Stimulated activated CD4-positive, alpha-beta T cell treated with anti-CD3 and anti-CD28 coated beads, TNF-alpha, amount 100 ng/mL, for 24 hours (primary cell): ENCODE results near the gene METTL8.
A peak's percentile ranks its signal among the peaks of the same experiment; 100 is the strongest.

Experiments used
- DNase-seq, 3 experiments: peaks; one replicate each; pipeline ENCODE4 v3.0.0-alpha.2; 2020; ENCODE audit warnings: low read depth in 3 of 3

The METTL8 gene, protein sequence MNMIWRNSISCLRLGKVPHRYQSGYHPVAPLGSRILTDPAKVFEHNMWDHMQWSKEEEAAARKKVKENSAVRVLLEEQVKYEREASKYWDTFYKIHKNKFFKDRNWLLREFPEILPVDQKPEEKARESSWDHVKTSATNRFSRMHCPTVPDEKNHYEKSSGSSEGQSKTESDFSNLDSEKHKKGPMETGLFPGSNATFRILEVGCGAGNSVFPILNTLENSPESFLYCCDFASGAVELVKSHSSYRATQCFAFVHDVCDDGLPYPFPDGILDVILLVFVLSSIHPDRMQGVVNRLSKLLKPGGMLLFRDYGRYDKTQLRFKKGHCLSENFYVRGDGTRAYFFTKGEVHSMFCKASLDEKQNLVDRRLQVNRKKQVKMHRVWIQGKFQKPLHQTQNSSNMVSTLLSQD

DNA sequence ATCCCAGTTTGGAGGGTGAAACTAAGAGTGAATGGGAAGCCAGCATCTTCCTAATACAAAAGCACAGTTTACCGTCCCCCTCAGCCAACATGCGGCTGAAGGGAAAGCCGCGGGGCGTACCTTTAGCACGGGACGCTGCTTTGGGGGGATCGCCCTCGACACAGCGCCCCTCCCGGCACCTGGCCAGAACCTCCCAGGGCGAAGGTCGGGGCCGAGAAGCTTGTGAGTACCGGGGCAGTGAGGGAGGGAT, at the start of gene METTL8:
Gene METTL8 (minus strand): TSS at position 228 of the 250 bp plus-strand sequence. CDS start 41,805 bp downstream, outside the sequence.
- no peak for DNase-seq

DNA sequence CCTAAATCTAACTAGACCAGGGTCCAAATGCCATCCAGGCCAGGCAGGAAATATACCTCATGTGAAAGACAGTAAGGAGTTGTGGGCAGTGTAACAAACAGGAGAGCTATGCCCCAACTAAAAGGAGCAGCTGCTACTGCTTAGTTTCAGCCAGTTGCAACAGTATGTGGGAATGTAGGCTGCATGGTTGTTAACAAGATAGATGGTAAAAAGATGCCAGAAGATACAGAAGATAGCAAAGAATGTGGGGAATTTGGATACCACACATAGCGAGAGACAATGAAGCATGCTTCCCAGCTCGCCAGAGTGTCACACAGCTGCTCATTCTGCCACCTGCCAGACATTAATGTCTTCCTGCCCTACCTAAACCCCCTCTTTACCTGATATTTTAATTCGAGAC, 49.1 kb upstream of the METTL8 start:
- no peak for DNase-seq

DNA sequence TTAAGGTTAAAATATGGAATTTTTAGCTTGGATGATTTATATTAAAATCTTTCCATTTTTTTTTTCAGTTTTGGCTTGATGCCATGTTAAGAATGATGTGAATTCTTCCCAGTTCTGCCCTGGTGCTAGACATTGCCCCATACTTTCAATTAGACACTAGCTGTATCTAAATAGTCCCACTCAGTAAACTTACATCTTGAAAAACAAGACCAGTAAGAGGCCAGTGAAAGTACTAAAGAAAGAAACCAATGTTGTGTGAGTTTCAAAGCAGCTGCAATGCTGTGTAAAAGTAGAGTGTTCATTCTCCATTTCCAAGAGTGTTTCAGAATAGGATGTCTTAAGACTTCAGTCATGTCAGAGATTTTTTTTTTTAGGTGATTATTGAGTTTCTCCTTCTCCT, 48.5 kb upstream of the METTL8 start:
- no peak for DNase-seq

DNA sequence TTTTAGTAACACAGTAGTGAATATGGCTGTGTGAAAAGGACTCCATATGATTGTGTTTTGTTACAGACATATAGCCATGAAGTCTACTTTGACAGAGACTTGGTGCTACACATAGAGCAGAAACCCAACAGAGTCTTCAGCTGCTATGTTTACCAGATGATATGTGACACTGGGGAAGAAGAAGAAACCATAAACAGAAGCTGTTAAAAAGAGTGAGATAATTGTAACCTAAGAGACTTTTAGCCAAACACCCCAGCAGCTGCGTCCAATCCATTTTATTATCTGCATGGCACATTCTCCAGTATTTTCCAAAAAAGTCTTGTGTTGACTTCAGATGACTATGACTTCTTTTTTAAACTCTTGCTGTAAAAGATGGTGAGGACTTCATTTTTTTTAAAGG, 47.1 kb upstream of the METTL8 start:
- DNase-seq, result no peak

DNA sequence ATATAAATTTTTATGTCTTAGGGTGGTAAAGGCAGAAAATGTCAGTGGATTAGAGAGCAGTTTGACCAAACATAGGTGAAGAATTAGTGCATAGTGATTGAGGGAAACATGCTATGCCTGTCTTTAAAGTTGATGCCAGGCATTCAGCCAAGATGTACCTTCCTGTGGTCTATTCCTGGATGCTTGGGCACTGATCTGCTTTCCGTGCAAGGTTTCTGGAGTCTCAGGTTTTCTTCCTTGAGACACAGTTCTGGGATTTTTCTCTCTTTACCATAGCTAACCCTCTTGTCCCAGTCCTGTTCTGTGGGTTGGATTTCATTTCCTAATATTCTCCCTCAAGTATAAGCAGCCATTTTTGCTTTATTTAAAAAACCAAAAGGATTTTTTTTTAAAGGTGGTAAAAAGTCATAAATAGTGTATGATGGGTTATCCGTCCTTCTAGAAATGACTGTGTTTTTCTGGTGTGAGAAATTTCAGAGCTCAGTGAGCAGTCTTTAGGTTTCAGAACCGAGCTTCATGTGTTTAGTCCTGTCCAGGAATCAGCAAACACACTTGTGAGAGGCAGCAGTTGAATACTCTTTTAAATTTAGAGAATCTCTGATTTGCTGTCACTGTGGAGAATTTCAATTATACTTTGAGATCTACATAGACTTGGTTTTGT, 45.5 kb upstream of the METTL8 start:
- DNase-seq, result no peak

DNA sequence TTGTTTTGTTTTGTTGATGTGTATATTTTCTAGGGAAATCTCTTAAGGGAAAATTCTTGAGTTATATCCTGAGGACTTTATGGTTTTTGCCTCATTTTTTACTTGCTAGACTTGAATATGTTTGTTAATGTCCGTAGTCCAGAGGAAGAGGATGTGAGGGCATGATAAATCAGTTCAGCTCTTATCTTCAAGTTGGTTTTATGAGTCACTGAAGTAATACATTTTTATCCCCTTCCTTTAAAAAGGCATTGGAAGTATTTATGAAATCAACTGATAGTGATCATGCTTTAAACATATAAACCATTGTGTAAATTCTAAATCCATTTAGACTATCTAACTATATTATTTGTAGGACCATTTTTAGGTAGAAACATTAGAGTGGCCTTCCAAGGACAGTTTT, 44.6 kb upstream of the METTL8 start:
- no peak for DNase-seq

DNA sequence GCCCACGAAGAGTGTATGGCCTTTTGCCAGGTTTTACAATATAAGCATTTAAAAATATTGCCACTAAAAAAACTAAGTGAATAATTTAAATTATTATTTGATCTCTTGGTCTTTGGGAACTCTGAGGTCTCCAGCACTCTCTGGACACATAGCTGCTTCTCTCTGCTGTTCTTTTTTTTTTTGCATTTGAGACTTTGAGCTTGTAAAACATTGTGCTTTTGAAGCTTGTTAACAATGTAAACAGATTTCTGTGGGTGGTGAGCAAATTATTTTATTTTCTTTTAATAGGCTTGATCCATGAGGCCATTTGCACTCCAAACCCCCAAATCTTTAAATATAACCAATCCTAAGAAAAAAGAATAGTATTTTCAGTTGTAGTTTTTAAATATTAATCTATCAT, 42.2 kb upstream of the METTL8 start:
- DNase-seq, result no peak

DNA sequence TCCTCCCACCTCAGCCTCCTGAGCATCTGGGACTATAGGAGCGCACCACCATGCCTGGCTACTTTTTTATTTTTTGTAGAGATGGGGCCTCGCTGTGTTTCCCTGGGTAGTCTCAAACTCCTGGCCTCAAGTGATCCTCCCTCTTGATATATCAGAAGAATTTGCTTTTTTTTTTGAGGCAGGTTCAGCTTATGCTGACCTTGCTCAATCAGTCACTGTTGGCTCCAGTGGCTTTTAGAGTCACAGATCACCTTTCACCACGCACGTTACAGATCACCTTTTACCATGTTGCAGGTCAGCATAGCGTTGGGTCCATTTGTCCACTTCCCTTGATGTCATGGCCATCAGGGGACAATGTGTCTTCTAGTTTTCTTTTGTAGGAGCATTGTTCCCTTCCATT, 36.3 kb upstream of the METTL8 start:
- no peak for DNase-seq

DNA sequence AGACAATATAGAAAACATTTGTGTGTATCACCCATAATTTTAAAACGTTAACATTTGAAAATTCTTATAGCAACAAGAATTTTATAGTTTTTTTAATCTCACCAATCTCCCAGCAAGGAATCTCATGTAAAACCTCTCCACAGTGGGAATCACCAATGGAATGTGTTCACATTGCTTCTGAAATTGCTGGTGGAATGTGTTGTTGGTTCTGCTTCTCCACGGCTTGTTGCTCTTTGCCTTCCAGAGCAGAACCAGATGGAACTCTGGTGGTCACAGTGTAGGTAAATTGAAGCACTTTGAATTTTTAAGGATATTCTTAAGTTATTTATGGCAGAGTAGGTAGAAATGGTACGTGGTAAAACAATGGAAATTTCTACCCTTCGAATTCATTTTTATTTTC, 35.4 kb upstream of the METTL8 start:
- DNase-seq, result no peak

DNA sequence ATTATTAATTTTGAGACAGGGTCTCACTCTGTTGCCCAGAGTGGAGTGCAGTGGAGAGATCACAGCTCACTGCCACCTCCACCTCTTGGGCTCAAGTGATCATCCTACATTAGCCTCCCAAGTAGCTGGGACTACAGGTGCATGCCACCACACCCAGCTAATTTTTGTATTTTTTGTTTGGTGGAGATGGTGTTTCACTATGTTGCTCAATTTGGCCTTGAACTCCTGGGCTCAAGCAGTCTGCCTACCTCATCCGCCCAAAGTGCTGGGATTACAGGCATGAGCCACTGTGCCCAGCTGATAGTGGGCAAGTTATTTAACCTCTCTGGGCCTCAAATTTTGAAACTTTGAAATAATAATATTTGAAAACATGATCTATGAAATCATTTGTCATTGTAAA, 26.7 kb upstream of the METTL8 start:
- no peak for DNase-seq

DNA sequence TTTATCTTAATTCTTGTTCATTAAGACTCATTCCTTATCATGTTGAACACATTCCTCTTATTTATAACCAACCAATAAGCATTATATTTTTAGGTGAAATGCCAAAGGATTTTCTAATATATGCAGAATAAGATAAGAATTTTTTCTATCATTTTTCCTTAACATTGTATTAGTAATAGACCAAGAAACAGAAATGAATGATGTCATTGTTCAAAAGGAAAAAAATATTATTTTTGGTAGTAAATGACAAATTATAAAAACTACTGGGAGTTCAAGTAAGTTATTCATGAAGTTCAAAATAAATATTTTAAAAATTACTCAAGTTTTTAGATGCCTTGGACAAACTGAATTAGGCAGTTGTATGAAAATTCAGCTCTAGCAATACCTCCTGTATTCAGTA, 25.7 kb upstream of the METTL8 start:
- no peak for DNase-seq

DNA sequence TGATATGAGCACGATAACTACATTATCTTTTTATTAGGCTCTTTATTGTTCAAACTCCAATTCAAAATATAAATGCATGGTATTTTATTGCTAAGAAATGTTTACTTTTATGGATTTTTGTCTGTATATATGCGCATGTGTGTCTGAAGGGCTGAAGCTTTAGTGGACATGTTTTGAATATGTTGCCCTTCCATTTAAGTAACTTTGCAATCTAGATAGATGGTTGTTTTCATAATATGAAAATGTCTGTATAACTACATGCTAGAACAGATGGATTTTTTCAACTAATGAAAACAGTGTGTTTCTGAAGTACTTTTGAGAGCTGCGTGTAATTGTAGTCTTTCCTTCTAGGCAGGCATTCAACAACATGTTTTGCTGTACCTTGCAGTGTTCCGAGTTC, 19.0 kb upstream of the METTL8 start:
- DNase-seq, result no peak

DNA sequence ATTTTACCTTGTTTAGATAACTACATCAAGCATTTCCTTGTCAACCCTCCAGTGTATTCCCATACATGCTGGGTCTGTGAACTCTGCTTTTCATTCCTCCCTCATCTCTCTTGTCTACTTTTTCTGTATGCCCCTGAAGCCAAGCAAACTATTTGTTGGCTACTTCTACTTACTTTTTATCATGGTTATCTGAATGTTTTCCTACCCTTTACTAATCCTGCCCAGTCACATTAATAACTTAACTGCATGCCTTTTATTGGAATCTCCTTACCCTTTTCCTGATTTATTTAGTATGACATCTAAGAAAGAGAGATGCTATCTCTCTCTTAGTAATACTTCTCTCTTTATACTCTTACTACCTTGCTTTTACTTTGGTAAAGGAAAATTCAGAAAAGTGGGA, 17.3 kb upstream of the METTL8 start:
- no peak for DNase-seq

DNA sequence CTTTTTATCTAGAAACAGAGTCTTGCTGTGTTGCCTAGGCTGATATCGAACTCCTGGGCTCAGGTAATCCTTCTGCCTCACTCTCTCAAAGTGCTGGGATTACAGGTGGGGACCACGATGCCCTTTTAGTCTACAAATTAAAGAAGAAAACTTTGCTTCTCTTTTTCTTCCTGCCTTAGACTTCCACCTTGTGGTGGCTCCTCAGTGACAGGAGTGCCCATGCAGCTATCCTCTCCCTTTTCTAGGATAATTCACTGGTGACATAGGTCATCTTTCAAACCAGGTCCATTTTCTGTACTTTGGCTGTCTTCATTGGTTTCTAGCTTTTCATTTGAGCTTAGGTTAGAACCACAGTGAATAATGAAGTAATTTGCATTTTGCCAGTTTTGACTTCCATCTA, 13.9 kb upstream of the METTL8 start:
- no peak for DNase-seq

DNA sequence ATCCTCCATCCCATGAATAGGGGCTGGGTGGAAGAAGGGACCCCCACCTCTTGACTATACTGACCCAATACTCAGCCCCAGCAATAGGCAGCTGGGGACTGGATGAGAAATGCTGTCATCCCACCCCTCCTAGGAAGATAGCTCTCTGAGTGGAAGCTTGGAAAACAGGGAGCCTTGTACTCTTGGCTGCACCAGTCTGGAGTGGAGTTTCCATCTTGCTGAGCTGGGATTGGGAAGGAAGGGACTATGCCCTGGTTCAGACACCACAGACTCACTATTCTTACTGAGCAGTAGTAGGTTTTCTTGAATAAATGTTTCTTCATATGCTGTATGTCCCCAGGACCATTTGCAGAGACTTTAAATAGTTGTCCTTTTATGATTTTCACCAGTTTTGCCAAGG, 7.7 kb upstream of the METTL8 start:
- no peak for DNase-seq

DNA sequence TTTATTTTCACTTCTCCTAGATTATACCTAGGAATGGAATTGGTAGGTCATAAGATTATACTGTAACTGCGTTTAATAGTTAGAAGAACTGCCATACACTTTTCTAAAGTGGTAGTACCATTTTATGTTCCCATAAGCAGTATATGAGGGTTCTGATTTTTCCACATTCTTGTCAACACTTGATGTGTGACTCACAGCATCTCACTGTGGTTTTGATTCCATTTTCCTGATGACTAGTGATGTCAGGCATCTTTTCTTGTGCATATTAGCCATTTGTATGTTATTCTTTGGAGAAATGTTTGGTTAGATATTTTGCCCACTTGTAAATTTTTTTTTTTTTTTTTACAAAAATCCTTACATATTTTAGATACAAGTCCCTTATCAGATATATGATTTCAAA, 2.5 kb upstream of the METTL8 start:
- no peak for DNase-seq

DNA sequence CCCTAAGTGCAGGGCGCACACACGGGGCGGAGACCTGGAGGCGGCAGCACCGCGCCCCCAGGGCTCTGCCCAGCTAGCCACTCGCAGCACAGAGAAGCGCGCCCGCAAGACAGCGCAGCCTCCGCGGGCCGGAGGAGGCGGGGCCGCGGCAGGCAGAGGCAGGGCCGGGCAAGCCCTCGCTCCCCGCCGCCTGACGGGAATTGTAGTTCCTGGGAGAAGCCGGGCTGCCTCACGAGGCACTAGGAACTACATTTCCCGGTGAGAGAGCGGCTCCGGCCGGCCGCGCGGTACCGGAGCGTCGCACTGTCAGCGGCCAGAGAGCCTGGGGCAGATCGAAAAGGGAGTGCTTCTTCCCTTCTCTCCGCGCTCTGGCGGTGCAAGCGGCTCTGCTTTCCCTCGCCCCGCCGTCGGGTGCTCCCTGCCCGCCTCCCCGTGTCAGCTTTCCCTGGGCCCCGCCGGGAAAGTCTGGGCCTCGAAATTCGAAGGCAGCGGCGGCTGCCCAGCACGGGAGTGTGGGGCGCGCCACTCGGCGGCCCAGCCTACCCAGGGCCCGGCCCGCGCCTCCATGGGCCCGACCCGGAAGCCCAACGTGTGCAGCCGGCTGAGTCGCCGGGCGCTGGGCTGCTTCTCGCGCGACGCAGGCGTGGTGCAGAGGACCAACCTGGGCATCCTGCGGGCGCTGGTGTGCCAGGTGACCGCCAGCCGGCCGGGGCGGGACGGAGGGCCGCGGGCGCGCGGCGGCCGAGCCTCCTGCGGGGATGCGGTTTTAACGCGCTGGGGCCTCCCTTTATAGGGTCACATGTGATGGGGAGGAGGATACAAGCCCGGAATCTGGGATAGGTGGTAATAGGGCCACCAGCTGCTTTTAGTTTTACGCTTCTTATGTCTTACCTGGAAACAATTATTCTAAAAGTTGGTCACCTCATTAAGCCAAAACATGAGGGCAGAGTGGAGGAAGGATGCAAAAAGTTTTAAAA, 511 bp upstream of the METTL8 start, which contains the start of gene DCAF17:
Gene DCAF17 (plus strand): TSS at position 214 of the 977 bp plus-strand sequence. CDS start 352 bp downstream, at position 566.
- DNase-seq, result peak; percentile 88 to 92 (median 89)

DNA sequence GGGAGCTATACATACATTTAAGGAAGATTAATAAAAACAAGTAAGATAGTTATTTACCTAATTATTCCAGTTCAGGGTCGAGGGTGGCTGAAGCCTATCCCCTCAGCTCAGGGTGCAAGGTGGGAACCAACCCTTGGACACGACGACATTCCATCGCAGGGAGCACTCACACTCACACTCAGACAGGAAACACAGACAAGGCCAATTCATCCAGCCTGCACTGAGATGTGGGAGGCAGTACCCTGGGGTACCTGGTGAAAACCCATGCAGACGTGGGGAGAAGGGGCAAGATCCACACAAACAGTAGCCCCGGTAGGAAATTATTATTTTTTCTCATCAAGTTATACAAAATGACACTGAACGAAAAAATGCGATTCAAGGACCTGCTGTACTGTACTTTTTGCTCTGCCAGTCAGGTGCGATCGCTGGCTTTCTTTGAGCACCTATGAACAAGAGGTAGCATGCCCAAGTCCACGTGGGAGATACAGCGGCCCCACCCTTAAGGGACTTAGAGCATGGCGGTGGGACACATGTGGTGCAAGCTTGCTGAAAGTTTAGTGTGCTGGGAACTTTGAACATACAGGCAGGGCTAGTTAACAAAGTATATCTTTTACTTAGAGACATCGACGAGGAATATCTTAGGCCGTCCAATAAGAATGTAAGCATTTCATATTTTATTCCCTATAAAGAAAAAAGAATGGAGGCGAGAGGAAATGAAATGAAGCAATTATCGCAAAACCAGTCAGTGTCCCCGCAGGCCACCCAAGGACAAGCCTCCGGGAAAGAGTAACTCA, 624 bp downstream of the METTL8 start:
- DNase-seq, result peak in 1 of 3 experiments; percentile 46

DNA sequence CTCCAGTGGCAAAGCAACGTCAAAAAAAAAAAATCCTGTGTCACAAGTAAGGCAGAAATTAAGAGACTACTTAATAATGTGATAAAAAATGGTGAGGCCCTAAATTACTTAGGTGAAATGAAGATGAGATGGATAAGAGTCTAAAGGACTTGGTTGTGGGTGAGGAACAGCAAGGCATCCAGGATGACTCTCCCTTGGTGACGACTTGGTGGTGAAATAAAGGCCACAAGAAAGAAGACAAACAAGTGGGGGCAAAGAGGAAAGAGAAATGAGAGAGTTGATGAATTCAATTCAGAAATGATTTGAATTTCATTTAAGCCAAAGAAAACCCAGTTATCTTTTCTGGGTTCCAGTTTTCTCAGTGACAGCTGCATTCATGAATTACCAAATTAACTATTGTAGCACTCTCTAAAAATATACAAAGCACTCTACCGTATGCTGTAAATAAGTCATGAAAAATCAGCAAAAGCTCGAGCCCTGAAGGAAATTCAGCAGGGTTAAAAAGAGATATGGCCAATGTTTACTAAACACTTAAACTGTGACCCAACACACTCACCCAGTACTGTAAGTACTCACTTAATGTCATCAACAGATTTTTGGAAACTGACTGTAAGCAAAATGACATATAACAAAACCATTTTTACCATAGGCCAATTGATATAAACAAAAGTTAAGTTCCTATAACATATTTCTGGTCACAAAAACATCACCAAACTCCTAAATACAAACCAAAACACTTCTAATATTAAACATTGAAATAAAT, 1.4 kb downstream of the METTL8 start:
- no peak for DNase-seq

DNA sequence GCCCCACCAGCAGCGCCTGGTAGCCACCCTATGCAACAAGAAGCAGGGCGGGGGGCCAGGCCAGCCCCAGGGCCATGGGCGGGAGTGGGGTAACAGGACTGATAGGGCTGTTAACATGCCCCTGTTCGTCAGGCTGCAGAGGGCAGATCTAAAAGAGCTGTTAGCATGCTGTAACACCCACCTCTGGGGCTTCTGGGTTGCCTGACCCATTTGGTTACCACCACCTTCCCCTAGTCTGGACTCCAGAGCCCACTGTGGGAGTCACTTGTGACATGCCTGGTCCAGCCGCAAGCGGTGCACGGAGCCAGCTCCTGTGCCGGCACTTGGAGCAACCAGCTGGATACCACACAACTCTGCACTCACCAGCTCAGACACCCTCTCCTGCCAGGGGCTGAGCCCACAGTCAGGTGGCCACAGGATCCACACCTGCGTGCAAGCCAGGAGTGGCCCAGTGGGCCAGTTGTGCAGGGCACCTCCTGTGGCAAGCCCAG, 2.1 kb downstream of the METTL8 start:
- no peak for DNase-seq
